ENCODE results near the gene RAPSN. TPM values are rescaled to one million over a fixed set of nuclear protein-coding genes. Genes with fewer than 3 reads are reported as not detected.

Gene RAPSN
- polyA plus RNA-seq, 3 donors, result 0.11 to 0.52 (median 0.19) TPM

- DNase-seq (ENCODE audit: extremely low read depth in 1 of 11, low read depth in 9 of 11, low spot score in 4 of 11), result no peak
Measured at GRCh38 chr11:47395223-47396048, 53.5 kb downstream of the RAPSN start.

- no peak for DNase-seq (ENCODE audit: extremely low read depth in 1 of 11, low read depth in 9 of 11, low spot score in 4 of 11)
Measured at GRCh38 chr11:47394322-47395222, 54.4 kb downstream of the RAPSN start.

GRCh38 chr11:47394050-47394321 is 55.0 kb downstream of the RAPSN start:
- no peak for DNase-seq (ENCODE audit: extremely low read depth in 1 of 11, low read depth in 9 of 11, low spot score in 4 of 11)

- no peak for DNase-seq (ENCODE audit: extremely low read depth in 1 of 11, low read depth in 9 of 11, low spot score in 4 of 11)
Measured at GRCh38 chr11:47393163-47394049, 55.5 kb downstream of the RAPSN start.

GRCh38 chr11:47392546-47393162 is 56.3 kb downstream of the RAPSN start:
- DNase-seq (ENCODE audit: extremely low read depth in 1 of 11, low read depth in 9 of 11, low spot score in 4 of 11), result no peak

GRCh38 chr11:47391711-47392432 is 57.1 kb downstream of the RAPSN start:
- no peak for DNase-seq (ENCODE audit: extremely low read depth in 1 of 11, low read depth in 9 of 11, low spot score in 4 of 11)

- no peak for DNase-seq (ENCODE audit: extremely low read depth in 1 of 11, low read depth in 9 of 11, low spot score in 4 of 11)
Measured at GRCh38 chr11:47391077-47391583, 57.8 kb downstream of the RAPSN start.

GRCh38 chr11:47390422-47390760 is 58.5 kb downstream of the RAPSN start:
- DNase-seq (ENCODE audit: extremely low read depth in 1 of 11, low read depth in 9 of 11, low spot score in 4 of 11), result no peak

GRCh38 chr11:47389577-47390421 is 59.1 kb downstream of the RAPSN start:
- DNase-seq (ENCODE audit: extremely low read depth in 1 of 11, low read depth in 9 of 11, low spot score in 4 of 11), result no peak

- no peak for DNase-seq (ENCODE audit: extremely low read depth in 1 of 11, low read depth in 9 of 11, low spot score in 4 of 11)
Measured at GRCh38 chr11:47388697-47389576, 60.0 kb downstream of the RAPSN start.

GRCh38 chr11:47387944-47388696 is 60.8 kb downstream of the RAPSN start:
- DNase-seq (ENCODE audit: extremely low read depth in 1 of 11, low read depth in 9 of 11, low spot score in 4 of 11), result no peak

Other genes with a start within 250 kb of the RAPSN start
- 10 to 100 TPM; 22.2 to 27.7 (median 22.9) TPM for gene DDB2, start 234.2 kb downstream of the RAPSN start, polyA plus RNA-seq (ENCODE audit: insufficient read length in 3 of 3)
- gene ACP2, start 200.3 kb downstream of the RAPSN start, polyA plus RNA-seq (ENCODE audit: insufficient read length in 3 of 3), result 10 to 100 TPM; 52.4 to 57.8 (median 55.4) TPM
- 10 to 100 TPM; 39.1 to 52.3 (median 47.5) TPM for gene NR1H3, start 191.1 kb downstream of the RAPSN start, polyA plus RNA-seq (ENCODE audit: insufficient read length in 3 of 3)
- 10 to 100 TPM; 41.5 to 53.3 (median 47.2) TPM for gene MADD, start 179.0 kb downstream of the RAPSN start, polyA plus RNA-seq (ENCODE audit: insufficient read length in 3 of 3)
- under 1 TPM in 2 of 3 donors, not detected in 1; 0.08 to 0.14 TPM for gene MYBPC3, start 96.4 kb downstream of the RAPSN start, polyA plus RNA-seq (ENCODE audit: insufficient read length in 3 of 3)
- gene SPI1, start 70.6 kb downstream of the RAPSN start, polyA plus RNA-seq (ENCODE audit: insufficient read length in 3 of 3), result 1 to 10 TPM; 2.8 to 5.2 (median 4.9) TPM
- 10 to 100 TPM; 38.7 to 67.4 (median 55.8) TPM for gene SLC39A13, start 40.5 kb downstream of the RAPSN start, polyA plus RNA-seq (ENCODE audit: insufficient read length in 3 of 3)
- gene PSMC3, start 22.7 kb downstream of the RAPSN start, polyA plus RNA-seq (ENCODE audit: insufficient read length in 3 of 3), result 100 to 1,000 TPM; 132 to 174 (median 160) TPM
- gene CELF1, start 104.0 kb upstream of the RAPSN start, polyA plus RNA-seq (ENCODE audit: insufficient read length in 3 of 3), result 100 to 1,000 TPM; 108 to 126 (median 112) TPM
- gene PTPMT1, start 116.5 kb upstream of the RAPSN start, polyA plus RNA-seq (ENCODE audit: insufficient read length in 3 of 3), result 10 to 100 TPM; 47.0 to 59.2 (median 51.9) TPM
- gene KBTBD4, start 129.8 kb upstream of the RAPSN start, polyA plus RNA-seq (ENCODE audit: insufficient read length in 3 of 3), result 10 to 100 TPM; 25.8 to 27.5 (median 25.9) TPM
- 100 to 1,000 TPM; 136 to 148 (median 141) TPM for gene NDUFS3, start 129.9 kb upstream of the RAPSN start, polyA plus RNA-seq (ENCODE audit: insufficient read length in 3 of 3)
- under 1 TPM; 0.24 to 0.50 (median 0.40) TPM for gene FAM180B, start 137.5 kb upstream of the RAPSN start, polyA plus RNA-seq (ENCODE audit: insufficient read length in 3 of 3)
- gene C1QTNF4, start 145.3 kb upstream of the RAPSN start, polyA plus RNA-seq (ENCODE audit: insufficient read length in 3 of 3), result 10 to 100 TPM in 1 of 3 donors, 1 to 10 TPM in 2; 6.1 to 14.2 (median 8.2) TPM
- 100 to 1,000 TPM; 107 to 130 (median 124) TPM for gene MTCH2, start 193.4 kb upstream of the RAPSN start, polyA plus RNA-seq (ENCODE audit: insufficient read length in 3 of 3)